Measurements from ENCODE around the gene GRAMD1B.
"Not testable (repeated sequence)": the region's sequence is repeated elsewhere in the genome, so short reads cannot be mapped to it uniquely, and the experiment has no call there.

GRAMD1B gene

GRCh38 chr11:123572791-123573190 lies 142.7 kb downstream of the GRAMD1B start:
- not testable (repeated sequence) for DNase-seq

GRCh38 chr11:123573286-123573685 lies 143.2 kb downstream of the GRAMD1B start:
- no peak for DNase-seq

- no peak for DNase-seq
Observed at GRCh38 chr11:123575441-123575840, 145.4 kb downstream of the GRAMD1B start.

- no peak for DNase-seq
Observed at GRCh38 chr11:123576082-123576481, 146.0 kb downstream of the GRAMD1B start.

- DNase-seq: no peak
Observed at GRCh38 chr11:123576501-123576900, 146.4 kb downstream of the GRAMD1B start.

- peak; percentile 71 for DNase-seq
Observed at GRCh38 chr11:123577081-123577598, 147.1 kb downstream of the GRAMD1B start.

GRCh38 chr11:123578778-123579481 lies 148.9 kb downstream of the GRAMD1B start:
- DNase-seq: no peak

- no peak for DNase-seq
Observed at GRCh38 chr11:123579482-123579812, 149.4 kb downstream of the GRAMD1B start.

- no peak for DNase-seq
Observed at GRCh38 chr11:123580137-123580536, 150.1 kb downstream of the GRAMD1B start.

GRCh38 chr11:123580557-123581275 lies 150.6 kb downstream of the GRAMD1B start:
- peak; percentile 72 for DNase-seq

- DNase-seq: no peak
Observed at GRCh38 chr11:123581651-123582399, 151.8 kb downstream of the GRAMD1B start.

GRCh38 chr11:123582992-123583504 lies 153.0 kb downstream of the GRAMD1B start:
- DNase-seq: no peak

GRCh38 chr11:123584186-123584585 lies 154.1 kb downstream of the GRAMD1B start:
- DNase-seq: no peak

- DNase-seq: no peak
Observed at GRCh38 chr11:123584737-123585136, 154.7 kb downstream of the GRAMD1B start.

GRCh38 chr11:123585206-123585605 lies 155.1 kb downstream of the GRAMD1B start:
- no peak for DNase-seq

GRCh38 chr11:123585706-123586105 lies 155.6 kb downstream of the GRAMD1B start:
- no peak for DNase-seq

- DNase-seq: no peak
Observed at GRCh38 chr11:123586568-123586967, 156.5 kb downstream of the GRAMD1B start.

- DNase-seq: no peak
Observed at GRCh38 chr11:123587044-123587443, 157.0 kb downstream of the GRAMD1B start.

GRCh38 chr11:123587559-123587958 lies 157.5 kb downstream of the GRAMD1B start:
- DNase-seq: no peak

- DNase-seq: peak; percentile 5
Observed at GRCh38 chr11:123588117-123588863, 158.2 kb downstream of the GRAMD1B start.

GRCh38 chr11:123588864-123589262 lies 158.8 kb downstream of the GRAMD1B start:
- DNase-seq: no peak

- no peak for DNase-seq
Observed at GRCh38 chr11:123590296-123590912, 160.3 kb downstream of the GRAMD1B start.
